PFSK-1 (cell line): ENCODE results near the gene CDC40.

Experiments used
- FOXP2 ChIP-seq: optimal IDR thresholded peaks from 2 replicates; pipeline ENCODE3; 2011; ENCODE audit warnings: borderline replicate concordance, control low read depth, inconsistent platforms; ENCODE audit not compliant: insufficient read depth; ENCODE audit errors: extremely low read length, extremely low read depth
- POLR2AphosphoS5 ChIP-seq: IDR thresholded peaks from 2 replicates; pipeline ENCODE4 v1.6.1; 2012; ENCODE audit warnings: low read depth, mild to moderate bottlenecking, control low read depth, low read length, moderate library complexity
- REST ChIP-seq, 2 experiments: IDR thresholded peaks; 2 replicates each; pipeline versions ENCODE4 v1.6.1 to v1.8.0; 2011 to 2012; ENCODE audit warnings: low read depth in 2 of 2, low read length in 2 of 2, control low read depth in 1 of 2, inconsistent platforms in 1 of 2, mild to moderate bottlenecking in 1 of 2, moderate library complexity in 1 of 2; ENCODE audit not compliant: insufficient read depth in 1 of 2
- SIN3A ChIP-seq: IDR thresholded peaks from 2 replicates; pipeline ENCODE4 v1.6.1; 2012; ENCODE audit warnings: mild to moderate bottlenecking, low read length, moderate library complexity, borderline replicate concordance; ENCODE audit not compliant: insufficient read depth
- TAF1 ChIP-seq: IDR thresholded peaks from 2 replicates; pipeline ENCODE4 v1.6.1; 2012; ENCODE audit warnings: low read length, control low read depth, borderline replicate concordance; ENCODE audit not compliant: insufficient read depth

CDC40 gene

GRCh38 chr6:110216140-110216539 is 35.9 kb downstream of the CDC40 start:
- TF ChIP-seq FOXP2 (no peak), TAF1 (no peak), REST (IDR thresholded peaks at IDR 0.05; ENCODE audit: insufficient read depth in 1 of 2, low read depth in 2 of 2, low read length in 2 of 2) (no peak), POLR2AphosphoS5 (no peak), SIN3A (no peak)

GRCh38 chr6:110217266-110217665 is 37.0 kb downstream of the CDC40 start:
- no peak for TF ChIP-seq FOXP2
- no peak for TF ChIP-seq REST (IDR thresholded peaks at IDR 0.05; ENCODE audit: insufficient read depth in 1 of 2, low read depth in 2 of 2, low read length in 2 of 2)
- no peak for TF ChIP-seq POLR2AphosphoS5
- no peak for TF ChIP-seq TAF1
- no peak for TF ChIP-seq SIN3A

- no peak for TF ChIP-seq FOXP2
- TF ChIP-seq TAF1: no peak
- TF ChIP-seq POLR2AphosphoS5: no peak
- no peak for TF ChIP-seq SIN3A
- TF ChIP-seq REST (IDR thresholded peaks at IDR 0.05; ENCODE audit: insufficient read depth in 1 of 2, low read depth in 2 of 2, low read length in 2 of 2): no peak
Measured at GRCh38 chr6:110221738-110222137, 41.5 kb downstream of the CDC40 start.

- TF ChIP-seq FOXP2 (no peak), SIN3A (no peak), TAF1 (no peak), REST (IDR thresholded peaks at IDR 0.05; ENCODE audit: insufficient read depth in 1 of 2, low read depth in 2 of 2, low read length in 2 of 2) (no peak), POLR2AphosphoS5 (no peak)
Measured at GRCh38 chr6:110226261-110226660, 46.0 kb downstream of the CDC40 start.

- TF ChIP-seq SIN3A: no peak
- TF ChIP-seq REST (IDR thresholded peaks at IDR 0.05; ENCODE audit: insufficient read depth in 1 of 2, low read depth in 2 of 2, low read length in 2 of 2): no peak
- no peak for TF ChIP-seq FOXP2
- TF ChIP-seq TAF1: no peak
- no peak for TF ChIP-seq POLR2AphosphoS5
Measured at GRCh38 chr6:110232450-110232849, 52.2 kb downstream of the CDC40 start.
